Measurements from ENCODE around the gene MAPK10. TPM values are rescaled to one million over a fixed set of nuclear protein-coding genes. Genes with fewer than 3 reads are reported as not detected.

MAPK10 gene
- total RNA-seq, 4 donors from 2014 or later: 1.7 to 8.6 (median 4.4) TPM

- H3K9me3 ChIP-seq: no peaks in the 10 kb centered on the region
- no peak for DNase-seq
- no peak overlapping the region for H3K4me3 ChIP-seq
- H3K4me1 ChIP-seq: no peaks in the 10 kb centered on the region
- 77 to 79% methylated on average over 11 of the region's 11 CpGs for WGBS, 2 donors
- H3K36me3 ChIP-seq: no peaks in the 10 kb centered on the region
- TF ChIP-seq POLR2A (IDR thresholded peaks at IDR 0.05): no peak
- no peak for TF ChIP-seq CTCF (IDR thresholded peaks at IDR 0.05)
- no peak overlapping the region for H3K27ac ChIP-seq
- intact Hi-C loops (cut with DNase I): no loop called here
- H3K27me3 ChIP-seq: no peaks in the 10 kb centered on the region
These were observed 65.0 kb downstream of the MAPK10 start for GRCh38 chr4:86294883-86295282.

- Histone ChIP-seq H3K9me3 (no peaks in the 10 kb centered on the region), H3K27me3 (no peaks in the 10 kb centered on the region), H3K4me3 (no peak overlapping the region), H3K36me3 (no peaks in the 10 kb centered on the region), H3K4me1 (peaks cover 0 to 13% (median 8%) of the 10 kb centered on the region in 3 donors), H3K27ac (no peak overlapping the region)
- WGBS, 2 donors: 27 to 63% methylated on average over 2 of the region's 2 CpGs
- intact Hi-C loops (cut with DNase I): no loop called here
- no peak for DNase-seq
- TF ChIP-seq CTCF (IDR thresholded peaks at IDR 0.05) (no peak), POLR2A (IDR thresholded peaks at IDR 0.05) (no peak)
These were observed 68.7 kb downstream of the MAPK10 start for GRCh38 chr4:86291180-86291579.

- H3K4me3 ChIP-seq: no peak overlapping the region
- peaks cover 0 to 15% (median 9%) of the 10 kb centered on the region in 3 donors for H3K4me1 ChIP-seq
- H3K9me3 ChIP-seq: no peaks in the 10 kb centered on the region
- DNase-seq: no peak
- no peaks in the 10 kb centered on the region for H3K27me3 ChIP-seq
- 35 to 37% methylated on average over 2 of the region's 2 CpGs for WGBS, 2 donors
- H3K36me3 ChIP-seq: no peaks in the 10 kb centered on the region
- intact Hi-C loops (cut with DNase I): no loop called here
- peak overlapping the region in 1 of 4 donors; percentile 19 for H3K27ac ChIP-seq
- no peak for TF ChIP-seq POLR2A (IDR thresholded peaks at IDR 0.05)
- no peak for TF ChIP-seq CTCF (IDR thresholded peaks at IDR 0.05)
These were observed 73.1 kb downstream of the MAPK10 start for GRCh38 chr4:86286726-86287125.

- H3K36me3 ChIP-seq: no peaks in the 10 kb centered on the region
- H3K27me3 ChIP-seq: no peaks in the 10 kb centered on the region
- 32 to 46% methylated on average over 3 of the region's 3 CpGs for WGBS, 2 donors
- DNase-seq: no peak
- intact Hi-C loops (cut with DNase I): no loop called here
- no peak for TF ChIP-seq POLR2A (IDR thresholded peaks at IDR 0.05)
- no peak for TF ChIP-seq CTCF (IDR thresholded peaks at IDR 0.05)
- no peaks in the 10 kb centered on the region for H3K9me3 ChIP-seq
- H3K4me3 ChIP-seq: no peak overlapping the region
- peaks cover 0 to 15% (median 9%) of the 10 kb centered on the region in 3 donors for H3K4me1 ChIP-seq
- no peak overlapping the region for H3K27ac ChIP-seq
These were observed 76.5 kb downstream of the MAPK10 start for GRCh38 chr4:86283371-86283770.

- Histone ChIP-seq H3K36me3 (no peaks in the 10 kb centered on the region), H3K27ac (no peak overlapping the region), H3K9me3 (no peaks in the 10 kb centered on the region), H3K4me1 (no peaks in the 10 kb centered on the region), H3K4me3 (no peak overlapping the region), H3K27me3 (no peaks in the 10 kb centered on the region)
- no peak for DNase-seq
- TF ChIP-seq POLR2A (IDR thresholded peaks at IDR 0.05) (no peak), CTCF (IDR thresholded peaks at IDR 0.05) (no peak)
- intact Hi-C loops (cut with DNase I): no loop called here
- 70 to 79% methylated on average over 2 of the region's 2 CpGs for WGBS, 2 donors
These were observed 79.6 kb downstream of the MAPK10 start for GRCh38 chr4:86280246-86280645.
